OCI-M1 (cell line): Measurements from ENCODE around the gene TSHR.
"Not testable (repeated sequence)": the region's sequence is repeated elsewhere in the genome, so short reads cannot be mapped to it uniquely, and the experiment has no call there.

Experiments
- DNase-seq: peaks from one replicate; lab custom pipeline; 2025; lab: John Stamatoyannopoulos, UW

TSHR gene

DNA sequence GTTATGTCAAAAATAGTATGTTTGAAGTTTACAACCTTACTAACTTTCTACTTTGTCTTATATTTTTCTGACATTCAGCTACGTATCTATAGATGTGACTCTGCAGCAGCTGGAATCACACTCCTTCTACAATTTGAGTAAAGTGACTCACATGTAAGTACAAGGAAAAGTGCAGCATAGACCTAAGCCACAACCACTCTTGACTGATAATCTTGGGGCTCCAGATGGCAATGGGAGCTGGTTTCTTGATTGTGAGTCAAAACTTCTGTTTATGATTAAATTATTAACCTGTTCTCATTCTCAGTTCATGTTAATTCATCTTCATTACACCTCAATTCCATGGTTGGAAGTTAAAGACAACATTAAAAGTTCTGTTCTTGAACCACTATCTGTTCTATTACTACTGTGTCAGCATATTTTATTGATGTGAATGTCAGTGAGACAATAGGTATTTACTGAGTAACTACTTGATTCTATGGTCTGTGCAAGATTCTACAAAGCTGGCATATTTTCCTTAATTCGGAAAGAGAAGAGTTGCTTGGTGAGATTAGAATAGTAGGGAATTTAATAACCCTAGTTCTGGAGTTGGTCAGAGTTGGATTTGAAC lies 112.9 kb downstream of the TSHR start:
- peak; percentile 42 for DNase-seq

DNA sequence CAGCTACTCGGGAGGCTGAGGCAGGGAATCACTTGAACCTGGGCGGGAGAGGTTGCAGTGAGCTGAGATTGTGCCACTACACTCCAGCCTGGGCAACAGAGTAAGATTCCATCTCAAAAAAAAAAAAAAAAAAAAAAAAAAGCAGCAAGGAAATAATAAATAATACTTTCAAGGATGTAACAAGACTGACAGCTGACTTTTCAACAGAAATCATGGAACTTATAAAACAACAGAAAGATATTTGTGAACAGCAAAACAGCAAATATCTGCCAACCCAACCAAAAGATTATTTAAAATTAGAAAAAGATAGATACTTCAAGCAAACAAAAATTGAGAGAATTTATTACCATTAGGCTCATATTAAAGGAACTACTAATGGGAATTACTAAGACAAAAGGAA lies 115.1 kb downstream of the TSHR start:
- peak; percentile 10 for DNase-seq

DNA sequence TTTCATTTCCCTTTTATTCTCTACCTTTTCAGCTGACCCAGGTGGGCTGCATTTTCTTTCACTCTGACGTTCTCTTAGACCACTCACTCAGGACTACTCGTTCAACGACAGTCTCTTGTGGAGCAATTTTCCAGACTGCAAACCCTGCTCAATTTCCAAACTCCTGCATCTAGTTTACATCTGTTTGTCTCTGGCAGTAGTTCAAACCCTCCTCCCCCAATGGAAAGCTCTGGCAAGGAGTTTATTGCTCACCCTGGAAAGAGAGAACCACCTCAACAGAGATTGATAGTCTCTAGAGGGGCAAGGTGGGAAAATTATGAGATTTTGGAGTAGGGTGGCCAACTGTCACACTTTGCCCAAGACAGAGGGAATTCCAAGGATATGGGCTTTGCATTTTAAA lies 130.2 kb downstream of the TSHR start:
- DNase-seq: no peak

DNA sequence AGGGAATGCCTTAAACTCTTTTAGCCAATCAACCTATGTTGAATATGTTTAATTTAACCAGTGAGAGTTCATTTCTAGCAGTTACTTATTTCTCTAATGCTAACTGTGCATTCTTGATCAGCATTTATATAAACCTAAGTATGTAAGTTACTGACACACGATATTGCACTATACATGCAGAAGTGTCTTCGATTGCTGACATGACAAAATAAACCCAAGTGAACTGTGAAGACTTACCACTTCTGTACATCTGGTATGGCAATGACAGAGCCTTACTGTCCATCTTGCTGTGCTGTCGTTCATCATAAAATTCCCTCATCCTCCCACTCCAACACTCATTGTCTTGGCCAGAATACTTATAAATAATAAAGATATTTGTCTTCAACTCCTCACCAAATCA lies 131.8 kb downstream of the TSHR start:
- DNase-seq: no peak

DNA sequence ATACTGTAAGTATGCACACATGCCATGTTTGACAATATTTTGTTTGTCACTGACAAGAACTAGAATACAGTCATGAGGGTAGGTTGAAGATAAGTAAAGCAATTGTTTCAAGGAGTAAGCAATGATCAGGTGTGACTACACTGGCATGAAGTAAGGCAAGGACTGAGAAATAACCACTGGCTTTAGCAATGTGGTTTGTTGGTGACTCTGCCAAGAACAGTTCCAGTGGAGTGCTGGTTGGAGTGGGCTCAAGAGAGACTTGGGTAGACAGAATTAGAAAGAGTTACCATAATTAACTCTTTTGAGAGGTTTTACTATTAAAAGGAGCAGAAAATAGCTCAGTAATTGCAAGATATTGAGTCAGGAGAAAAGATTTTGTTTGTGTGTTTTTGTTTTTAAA lies 135.7 kb downstream of the TSHR start:
- DNase-seq: no peak

DNA sequence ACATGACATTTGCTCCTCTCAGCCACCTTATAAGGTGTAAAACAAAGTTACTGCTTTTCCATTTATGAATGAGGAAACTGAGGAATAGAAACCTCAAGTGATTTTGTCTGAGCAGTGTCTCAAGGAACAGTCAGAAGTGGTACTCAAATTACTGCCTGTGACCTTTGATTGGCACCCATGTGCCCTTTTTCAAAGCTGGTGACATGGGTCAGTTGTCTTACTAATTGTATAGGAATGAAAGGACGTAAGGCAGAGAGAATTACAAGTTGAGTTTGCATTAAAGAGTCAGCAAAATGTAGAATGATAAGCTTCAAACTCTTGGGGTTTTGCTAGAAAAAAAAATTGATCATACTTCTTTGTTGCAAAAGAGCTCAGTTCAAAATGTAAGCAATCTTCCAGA lies 136.2 kb downstream of the TSHR start:
- no peak for DNase-seq

DNA sequence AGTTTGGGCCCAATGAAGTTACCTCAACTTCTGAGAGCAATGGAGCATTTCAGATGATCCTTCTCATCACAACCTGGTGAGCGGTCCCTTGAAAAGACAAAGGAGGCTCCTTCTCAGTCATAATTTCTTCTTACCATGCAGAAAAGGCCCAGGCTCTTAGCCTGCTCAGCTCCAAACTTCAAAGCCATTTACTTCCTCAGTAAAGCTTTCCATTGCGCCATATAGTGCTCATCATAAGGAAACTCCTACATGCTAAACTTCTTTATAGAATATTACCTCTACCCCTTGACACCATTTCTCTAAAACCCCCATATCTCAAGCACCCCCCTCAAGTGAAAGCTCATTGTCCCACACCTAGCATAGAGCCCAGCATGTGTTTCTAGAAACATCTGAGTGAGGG lies 138.2 kb downstream of the TSHR start:
- no peak for DNase-seq

DNA sequence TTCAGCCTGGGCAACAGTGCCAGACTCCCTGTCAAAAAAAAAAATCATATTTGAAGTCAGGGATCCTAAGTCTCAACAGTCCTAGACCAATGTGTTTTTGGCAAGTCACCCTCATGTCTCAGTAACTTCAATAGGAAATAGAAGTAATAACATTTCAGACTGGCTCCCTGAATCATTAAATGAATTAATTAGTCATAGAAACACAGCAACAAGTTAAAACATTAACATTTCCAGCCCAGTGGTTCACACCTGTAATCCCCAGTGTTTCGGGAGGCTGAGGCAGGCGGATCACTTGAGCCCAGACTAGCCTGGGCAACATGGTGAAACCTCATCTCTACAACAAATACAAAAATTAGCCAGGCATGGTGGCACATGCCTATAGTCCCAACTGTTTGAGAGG lies 140.1 kb downstream of the TSHR start:
- no peak for DNase-seq

DNA sequence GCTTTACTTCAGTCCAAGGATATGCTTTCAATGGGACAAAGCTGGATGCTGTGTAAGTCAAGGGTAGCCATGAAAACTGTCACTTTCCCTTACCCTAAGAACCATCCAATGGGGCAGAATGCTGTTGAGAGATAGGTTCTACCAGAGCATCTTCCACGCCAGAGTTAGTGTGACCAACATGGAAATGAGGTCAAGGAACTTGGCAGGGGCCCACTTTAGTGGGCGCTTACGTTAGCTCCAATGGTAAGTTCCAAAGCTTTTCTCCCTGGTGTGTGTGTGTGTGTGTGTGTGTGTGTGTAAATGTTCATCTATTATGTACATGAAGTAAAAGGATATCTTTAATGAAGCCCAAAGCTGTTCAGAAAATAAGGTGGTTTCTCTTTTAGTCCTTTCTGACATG lies 141.2 kb downstream of the TSHR start:
- no peak for DNase-seq

DNA sequence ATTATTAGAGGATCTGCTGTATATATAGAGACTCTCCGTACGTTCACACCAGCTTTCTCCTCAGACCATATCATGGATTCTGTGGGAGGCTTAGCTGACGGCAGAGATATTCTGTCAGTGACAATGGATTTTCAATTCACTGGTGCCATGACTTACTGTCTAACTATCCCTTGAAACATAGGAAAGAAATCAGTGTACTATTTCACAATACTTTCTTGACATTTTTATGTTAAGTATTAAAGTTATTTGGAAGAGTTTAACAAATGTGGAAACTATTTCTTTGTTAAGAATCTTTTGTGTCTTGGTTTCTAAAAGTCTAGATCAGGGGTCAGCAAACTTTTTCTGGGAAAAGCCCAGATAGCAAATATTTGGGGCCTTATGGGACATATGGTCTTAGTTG lies 146.8 kb downstream of the TSHR start:
- DNase-seq: no peak

DNA sequence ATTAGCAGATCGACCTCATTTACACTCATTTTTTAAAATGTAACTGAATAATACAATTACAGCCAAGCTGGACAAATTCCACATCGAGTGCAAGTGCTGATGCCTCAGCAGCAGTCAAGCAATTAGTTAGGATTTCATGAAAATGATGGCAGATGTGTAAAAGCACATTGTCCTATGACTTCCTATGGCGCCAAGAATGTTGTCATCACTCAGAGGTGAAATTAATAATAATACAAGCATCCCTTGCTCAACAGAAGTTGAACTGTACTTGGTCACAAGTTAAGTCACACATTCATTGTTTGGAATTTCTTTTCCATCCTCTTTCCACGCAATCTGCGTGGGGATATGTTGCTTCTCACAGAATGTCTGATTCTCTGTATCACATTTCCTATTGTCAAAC lies 148.0 kb downstream of the TSHR start:
- DNase-seq: no peak

DNA sequence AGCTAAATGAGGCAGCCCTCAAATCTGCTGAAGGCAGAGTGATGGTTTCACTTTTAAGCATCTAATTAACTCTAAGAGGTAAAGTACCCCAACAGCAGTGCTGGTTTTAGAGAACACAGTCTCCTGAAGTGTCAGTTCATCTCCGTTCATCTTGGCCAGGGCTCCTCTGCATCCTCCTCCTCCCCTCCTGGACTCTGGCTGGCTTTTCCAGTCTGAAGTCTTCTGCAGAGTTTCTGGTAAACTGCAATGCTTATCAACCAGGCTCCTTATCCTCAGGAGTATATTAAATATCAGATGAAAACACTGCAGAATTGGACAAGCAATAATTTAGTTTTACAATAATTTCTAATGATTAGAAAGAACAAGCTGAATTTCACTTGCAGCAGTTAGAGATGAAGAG lies 150.0 kb downstream of the TSHR start:
- no peak for DNase-seq

DNA sequence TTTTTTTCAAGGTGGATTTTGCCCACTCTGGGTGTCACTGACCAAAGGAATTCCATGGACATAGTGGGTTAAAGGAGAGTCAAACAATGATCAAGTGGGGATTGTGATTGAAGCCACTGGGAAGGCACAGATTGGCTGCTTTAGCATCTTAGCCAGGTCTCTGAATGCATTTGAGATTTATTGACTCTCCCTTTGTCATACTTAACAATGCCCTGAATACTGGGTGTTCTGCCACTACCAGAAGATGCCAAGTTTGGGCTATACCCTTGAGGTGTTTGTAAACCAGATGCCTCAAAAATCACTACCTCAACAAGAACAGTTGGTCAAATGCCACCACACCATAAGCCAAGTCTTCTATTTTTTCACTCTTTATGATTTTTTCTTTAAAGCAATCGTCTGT lies 150.5 kb downstream of the TSHR start:
- DNase-seq: no peak

DNA sequence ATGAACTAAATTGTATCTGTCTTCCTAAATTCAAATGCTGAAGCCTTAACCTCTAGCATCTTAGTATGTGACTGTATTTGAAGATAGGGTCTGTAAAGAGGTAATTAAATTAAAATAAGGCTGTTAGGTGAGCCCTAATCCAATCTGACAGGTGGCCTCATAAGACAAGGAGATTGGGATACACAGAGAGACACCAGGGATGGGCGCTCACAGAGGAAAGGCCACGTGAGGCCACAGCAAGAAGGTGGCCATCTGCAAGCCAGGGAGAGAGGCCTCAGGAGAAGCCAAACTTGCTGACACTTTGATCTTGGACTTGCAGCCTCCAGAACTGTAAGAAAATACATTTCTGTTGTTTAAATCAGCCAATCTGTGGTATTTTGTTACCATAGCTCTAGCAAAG lies 154.8 kb downstream of the TSHR start:
- no peak for DNase-seq

DNA sequence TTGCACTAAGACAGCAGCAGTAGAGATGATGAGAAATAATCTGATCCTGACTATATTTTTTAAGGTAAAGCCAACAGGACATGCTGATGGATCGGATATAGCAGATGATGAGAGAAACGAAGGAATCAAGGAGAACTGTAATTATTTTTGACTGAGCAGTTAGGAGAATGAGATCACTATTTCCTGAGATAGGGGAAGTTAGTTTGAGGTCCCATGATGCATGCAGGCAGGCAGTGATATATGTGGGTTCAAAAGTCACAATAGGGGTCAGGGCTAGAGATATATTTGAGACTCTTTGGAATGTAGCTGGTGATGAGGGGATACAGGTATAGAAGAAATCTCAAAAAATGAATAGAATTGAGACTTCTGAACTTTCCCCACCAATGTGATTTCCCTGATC lies 157.8 kb downstream of the TSHR start:
- DNase-seq: peak; percentile 2

DNA sequence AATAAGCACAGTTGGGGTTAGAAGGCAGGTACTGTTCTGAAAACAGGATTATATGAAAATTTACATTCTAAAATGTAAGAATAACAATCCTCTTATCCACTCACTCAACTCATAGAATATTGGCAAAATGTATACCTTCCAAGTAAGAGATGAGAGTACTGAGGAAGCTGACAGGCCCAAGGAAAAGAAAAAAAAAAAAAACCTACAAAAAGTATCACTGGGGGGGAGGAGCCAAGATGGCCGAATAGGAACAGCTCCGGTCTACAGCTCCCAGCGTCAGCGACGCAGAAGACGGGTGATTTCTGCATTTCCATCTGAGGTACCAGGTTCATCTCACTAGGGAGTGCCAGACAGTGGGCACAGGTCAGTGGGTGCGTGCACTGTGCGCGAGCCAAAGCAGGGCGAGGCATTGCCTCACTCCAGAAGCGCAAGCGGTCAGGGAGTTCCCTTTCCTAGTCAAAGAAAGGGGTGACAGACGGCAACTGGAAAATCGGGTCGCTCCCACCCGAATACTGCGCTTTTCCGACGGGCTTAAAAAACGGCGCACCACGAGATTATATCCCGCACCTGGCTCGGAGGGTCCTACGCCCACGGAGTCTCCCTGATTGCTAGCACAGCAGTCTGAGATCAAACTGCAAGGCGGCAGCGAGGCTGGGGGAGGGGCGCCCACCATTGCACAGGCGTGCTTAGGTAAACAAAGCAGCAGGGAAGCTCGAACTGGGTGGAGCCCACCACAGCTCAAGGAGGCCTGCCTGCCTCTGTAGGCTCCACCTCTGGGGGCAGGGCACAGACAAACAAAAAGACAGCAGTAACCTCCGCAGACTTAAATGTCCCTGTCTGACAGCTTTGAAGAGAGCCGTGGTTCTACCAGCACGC lies 158.8 kb downstream of the TSHR start:
- not testable (repeated sequence) for DNase-seq

DNA sequence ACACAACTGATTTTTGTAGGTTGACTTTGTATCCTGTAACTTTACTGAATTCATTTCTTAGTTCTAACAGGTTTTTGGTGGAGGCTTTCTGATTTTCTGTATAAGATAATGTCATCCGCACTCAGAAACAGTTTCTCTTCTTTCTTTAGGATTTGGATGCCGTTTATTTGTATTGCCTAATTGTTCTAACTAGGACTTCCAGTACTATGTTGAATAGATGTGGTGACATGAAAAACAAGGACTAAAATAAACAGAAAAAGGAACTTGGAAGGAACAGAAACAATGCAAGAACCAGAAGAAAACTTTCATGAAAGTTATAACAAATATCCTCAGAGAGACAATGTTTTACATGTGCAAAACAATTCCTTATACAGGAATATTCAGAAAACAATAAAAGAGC lies 165.1 kb downstream of the TSHR start:
- no peak for DNase-seq

DNA sequence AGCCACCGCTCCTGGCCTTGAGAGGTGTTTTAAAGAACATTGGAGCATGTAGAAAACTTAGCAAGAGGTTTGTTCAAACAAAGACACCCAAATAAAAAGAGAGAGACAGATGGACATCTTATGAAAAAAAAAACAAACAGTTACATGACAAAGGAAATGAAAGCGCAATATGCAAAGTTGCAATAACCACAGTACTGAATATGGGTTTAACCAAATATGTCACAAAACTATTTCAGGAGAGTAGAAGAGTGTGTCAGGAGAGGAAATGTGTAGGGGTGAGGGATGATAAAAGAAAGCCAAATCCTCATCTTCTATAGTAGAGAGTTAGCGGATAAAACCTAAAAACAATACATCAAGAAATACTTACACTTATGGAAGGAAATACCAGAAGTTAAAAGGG lies 166.9 kb downstream of the TSHR start:
- no peak for DNase-seq

DNA sequence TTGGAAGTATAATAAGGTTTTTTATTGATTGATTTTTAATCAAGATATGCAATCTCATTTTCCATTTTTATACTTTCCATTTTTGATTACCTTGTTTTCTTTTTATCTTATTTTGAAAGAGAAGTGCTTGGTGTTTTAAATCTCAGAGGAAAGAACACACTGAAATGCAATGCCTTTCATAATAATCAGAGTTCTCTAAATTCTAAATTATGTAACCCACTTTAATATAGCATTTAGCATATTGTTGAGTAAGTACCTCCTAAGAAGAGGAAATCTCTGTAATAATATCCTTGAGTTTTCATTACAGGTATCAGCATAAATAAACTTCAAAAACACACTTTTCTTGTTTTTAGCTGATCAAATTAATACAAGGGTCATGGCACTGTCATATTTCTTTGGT lies 168.4 kb downstream of the TSHR start:
- no peak for DNase-seq

DNA sequence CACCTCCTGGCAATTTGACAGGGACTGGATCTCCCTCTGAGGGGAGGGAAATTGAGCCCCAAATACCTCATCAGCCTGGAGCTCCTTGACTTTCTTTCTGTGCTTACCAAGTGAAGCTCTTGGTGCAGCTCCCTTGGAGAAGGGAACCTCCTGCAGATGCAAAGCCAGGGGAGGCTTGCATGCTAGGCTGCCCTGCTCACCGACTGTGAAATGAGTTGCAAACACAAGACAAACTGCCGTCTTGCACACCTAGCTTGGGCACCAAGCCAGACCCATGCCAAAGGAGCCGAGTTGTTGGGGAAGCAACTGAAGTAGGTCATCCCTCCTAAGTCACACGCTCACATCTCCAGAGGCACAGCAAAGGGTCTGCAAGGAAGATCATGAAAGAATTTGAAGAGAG lies 170.1 kb downstream of the TSHR start:
- DNase-seq: no peak

DNA sequence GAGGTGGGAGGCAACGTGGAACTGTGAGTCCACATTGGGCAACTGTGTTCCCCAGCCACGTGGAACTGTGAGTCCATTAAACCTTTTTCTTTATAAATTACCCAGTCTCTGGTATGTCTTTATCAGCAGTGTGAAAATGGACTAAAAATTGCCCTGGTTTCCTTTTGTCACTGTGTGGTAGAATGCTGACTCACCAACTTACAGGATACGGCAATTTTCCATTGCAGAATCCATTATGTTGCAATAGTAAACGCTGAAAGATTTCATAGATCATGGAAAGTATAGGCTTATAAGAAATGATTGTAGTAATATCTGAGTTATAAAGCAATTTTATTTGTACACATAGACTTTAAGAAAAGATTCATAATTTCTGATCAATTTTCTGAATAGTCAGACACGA lies 172.4 kb downstream of the TSHR start:
- peak; percentile 43 for DNase-seq

DNA sequence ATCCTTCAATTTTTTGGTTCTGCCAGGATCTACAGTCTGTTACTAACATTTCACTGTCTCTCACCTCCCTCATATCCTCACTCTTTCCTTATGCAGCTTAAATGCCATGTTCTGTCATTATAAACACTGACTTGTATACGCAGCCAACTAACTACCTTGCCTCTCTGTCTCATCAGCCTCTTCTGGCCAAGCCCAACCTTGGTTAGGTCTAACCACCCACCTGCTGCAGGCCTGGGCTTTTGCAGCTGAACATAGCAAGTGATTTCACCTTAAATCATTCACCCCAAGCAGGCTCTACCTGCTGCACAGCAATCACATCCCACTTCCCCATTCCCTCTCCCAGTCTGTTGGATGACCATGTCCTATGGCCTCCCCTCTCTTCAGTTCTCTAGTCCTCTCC lies 173.8 kb downstream of the TSHR start:
- no peak for DNase-seq

DNA sequence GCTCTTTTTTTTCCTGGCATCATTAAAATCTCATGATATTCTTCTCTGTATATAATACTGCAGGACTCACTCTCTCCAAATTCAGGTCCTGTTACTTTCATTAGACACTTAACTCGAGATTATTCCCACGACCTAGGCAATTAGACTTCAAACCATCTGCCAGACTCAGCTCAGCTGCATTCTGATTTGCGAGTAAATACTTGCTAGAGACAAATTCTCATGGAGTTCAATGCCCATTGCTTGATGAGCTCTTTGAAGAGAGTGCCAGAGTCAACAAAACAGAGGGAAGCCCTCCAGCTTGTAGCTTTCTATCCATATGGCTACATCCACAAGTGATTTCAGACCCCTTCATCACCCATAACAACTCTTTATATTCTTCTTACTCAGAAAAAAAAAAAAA lies 177.0 kb downstream of the TSHR start:
- no peak for DNase-seq

DNA sequence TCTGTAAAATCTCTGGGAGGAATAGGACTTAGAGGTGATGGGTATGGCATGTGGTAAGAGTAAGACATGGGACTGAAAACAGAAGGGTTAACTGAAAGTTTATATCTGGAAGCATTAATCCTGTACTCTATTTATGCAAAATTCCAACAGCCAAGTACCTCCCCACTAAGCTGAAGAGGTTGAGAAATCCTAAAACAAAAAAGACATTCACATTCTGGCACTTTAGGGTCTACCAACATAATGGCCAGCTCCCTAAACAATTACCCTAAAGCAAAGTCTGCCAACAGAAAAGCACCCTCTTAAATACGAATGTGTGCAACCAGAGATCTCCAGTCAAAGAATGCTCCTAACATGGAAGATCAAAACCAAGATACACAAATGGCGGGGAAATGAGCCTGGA lies 178.0 kb downstream of the TSHR start:
- DNase-seq: no peak
